HEK293 (cell line): Measurements from ENCODE around the gene KIAA0513.

ENCODE experiments used
- CTCF ChIA-PET: fragments of 350-600 bp; formaldehyde crosslinking; extraction: SDS; loops from one replicate; lab custom pipeline; 2021; ENCODE audit warnings: antibody characterized with exemption; lab: Yijun Ruan, JAX
- POLR2A ChIA-PET: fragments of 300-600 bp; formaldehyde crosslinking; extraction: SDS; loops from one replicate; lab custom pipeline; 2020; ENCODE audit warnings: antibody characterized with exemption, inconsistent platforms; lab: Yijun Ruan, JAX
- H3K27ac ChIP-seq: fragments of 200-500 bp; sonication (Bioruptor generic); 2 replicates; pipeline ENCODE4 v1.5.1; 2014; ENCODE audit warnings: low read depth, low read length, control low read depth, inconsistent platforms; ENCODE audit errors: extremely low read depth
- H3K36me3 ChIP-seq, 2 experiments: fragments of 200-500 bp in 1 of 2; sonication (Bioruptor generic) in 1 of 2; 1 replicate in 1 of 2; 2 replicates in 1 of 2; pipeline ENCODE4 v1.5.1; 2014 to 2017; ENCODE audit warnings: inconsistent platforms in 2 of 2, low read length in 2 of 2; ENCODE audit not compliant: control insufficient read depth in 2 of 2, insufficient read depth in 1 of 2
- H3K4me1 ChIP-seq: fragments of 200-500 bp; sonication (Bioruptor generic); 2 replicates; pipeline ENCODE4 v1.5.1; 2014; ENCODE audit warnings: mild to moderate bottlenecking, low read length, inconsistent platforms; ENCODE audit not compliant: control insufficient read depth, insufficient read depth
- H3K4me3 ChIP-seq: 2 replicates; pipeline ENCODE4 v1.5.1; 2011; ENCODE audit warnings: low read depth, mild to moderate bottlenecking, control low read depth, low read length, moderate library complexity
- H3K9me3 ChIP-seq: fragments of 200-500 bp; sonication (Bioruptor generic); 2 replicates; pipeline ENCODE4 v1.5.1; 2014; ENCODE audit warnings: low read depth, low read length, inconsistent platforms; ENCODE audit not compliant: control insufficient read depth, insufficient read depth
- OSR2 ChIP-seq: fragments of 450-650 bp; formaldehyde crosslinking; IDR thresholded peaks from 2 replicates; pipeline ENCODE4 v1.5.1; 2016; ENCODE audit warnings: missing biosample characterization, missing genetic modification characterization
- ZBTB8A ChIP-seq: fragments of 450-650 bp; formaldehyde crosslinking; IDR thresholded peaks from 2 replicates; pipeline ENCODE4 v1.5.1; 2016; ENCODE audit warnings: missing biosample characterization, missing genetic modification characterization
- ZNF114 ChIP-seq: fragments of 450-650 bp; formaldehyde crosslinking; IDR thresholded peaks from 2 replicates; pipeline ENCODE4 v1.5.0; 2017; ENCODE audit warnings: missing biosample characterization, missing genetic modification characterization
- ZNF157 ChIP-seq: fragments of 450-650 bp; formaldehyde crosslinking; IDR thresholded peaks from 2 replicates; pipeline ENCODE4 v1.5.1; 2016; ENCODE audit warnings: missing biosample characterization, missing genetic modification characterization
- ZNF16 ChIP-seq: fragments of 450-650 bp; formaldehyde crosslinking; IDR thresholded peaks from 2 replicates; pipeline ENCODE4 v1.5.1; 2016; ENCODE audit warnings: low read depth, missing biosample characterization, missing genetic modification characterization
- ZNF394 ChIP-seq: fragments of 450-650 bp; formaldehyde crosslinking; IDR thresholded peaks from 2 replicates; pipeline ENCODE4 v1.5.1; 2016; ENCODE audit warnings: missing biosample characterization, missing genetic modification characterization, mild to moderate bottlenecking, moderate library complexity, borderline replicate concordance
- ZNF530 ChIP-seq: fragments of 450-650 bp; formaldehyde crosslinking; IDR thresholded peaks from 2 replicates; pipeline ENCODE4 v1.5.1; 2016; ENCODE audit warnings: low read depth, missing biosample characterization, missing genetic modification characterization
- ZNF548 ChIP-seq: fragments of 450-650 bp; formaldehyde crosslinking; IDR thresholded peaks from 2 replicates; pipeline ENCODE4 v1.5.1; 2016; ENCODE audit warnings: missing biosample characterization, missing genetic modification characterization
- ZNF610 ChIP-seq: fragments of 450-650 bp; formaldehyde crosslinking; IDR thresholded peaks from 2 replicates; pipeline ENCODE4 v1.5.1; 2016; ENCODE audit warnings: missing biosample characterization, missing genetic modification characterization, borderline replicate concordance
- ZNF624 ChIP-seq: fragments of 450-650 bp; formaldehyde crosslinking; IDR thresholded peaks from 2 replicates; pipeline ENCODE4 v1.5.1; 2017; ENCODE audit warnings: missing biosample characterization, missing genetic modification characterization
- ZNF654 ChIP-seq: fragments of 450-650 bp; formaldehyde crosslinking; IDR thresholded peaks from 2 replicates; pipeline ENCODE4 v1.5.1; 2016; ENCODE audit warnings: low read depth, missing biosample characterization, missing genetic modification characterization
- ZNF658 ChIP-seq: fragments of 450-650 bp; formaldehyde crosslinking; IDR thresholded peaks from 2 replicates; pipeline ENCODE4; 2016; ENCODE audit warnings: missing biosample characterization, missing genetic modification characterization
- ZNF701 ChIP-seq: fragments of 450-650 bp; formaldehyde crosslinking; IDR thresholded peaks from 2 replicates; pipeline ENCODE4 v1.5.1; 2016; ENCODE audit warnings: missing biosample characterization, missing genetic modification characterization
- TF ChIP-seq, protein P1 (sequence below): sonication (generic); formaldehyde crosslinking; IDR thresholded peaks from 2 replicates; pipeline ENCODE4 v1.8.1; 2022; ENCODE audit warnings: mild to moderate bottlenecking, moderate library complexity, missing genetic modification reagents
- TF ChIP-seq, protein P2 (sequence below): fragments of 450-650 bp; formaldehyde crosslinking; IDR thresholded peaks from 2 replicates; pipeline ENCODE4 v1.5.1; 2017; ENCODE audit warnings: missing biosample characterization, missing genetic modification characterization
- TF ChIP-seq, protein P3 (sequence below): fragments of 450-650 bp; formaldehyde crosslinking; IDR thresholded peaks from 2 replicates; pipeline ENCODE4 v1.5.1; 2016; ENCODE audit warnings: missing biosample characterization, missing genetic modification characterization
- TF ChIP-seq, protein P4 (sequence below): fragments of 450-650 bp; formaldehyde crosslinking; IDR thresholded peaks from 2 replicates; pipeline ENCODE4 v1.5.1; 2016; ENCODE audit warnings: missing biosample characterization, missing genetic modification characterization
- TF ChIP-seq, protein P5 (sequence below): fragments of 450-650 bp; formaldehyde crosslinking; IDR thresholded peaks from 2 replicates; pipeline ENCODE4; 2016; ENCODE audit warnings: missing biosample characterization, missing genetic modification characterization
- TF ChIP-seq, protein P6 (sequence below): fragments of 450-650 bp; formaldehyde crosslinking; IDR thresholded peaks from 2 replicates; pipeline ENCODE4 v1.5.1; 2016; ENCODE audit warnings: missing biosample characterization, missing genetic modification characterization, borderline replicate concordance

KIAA0513 gene

DNA sequence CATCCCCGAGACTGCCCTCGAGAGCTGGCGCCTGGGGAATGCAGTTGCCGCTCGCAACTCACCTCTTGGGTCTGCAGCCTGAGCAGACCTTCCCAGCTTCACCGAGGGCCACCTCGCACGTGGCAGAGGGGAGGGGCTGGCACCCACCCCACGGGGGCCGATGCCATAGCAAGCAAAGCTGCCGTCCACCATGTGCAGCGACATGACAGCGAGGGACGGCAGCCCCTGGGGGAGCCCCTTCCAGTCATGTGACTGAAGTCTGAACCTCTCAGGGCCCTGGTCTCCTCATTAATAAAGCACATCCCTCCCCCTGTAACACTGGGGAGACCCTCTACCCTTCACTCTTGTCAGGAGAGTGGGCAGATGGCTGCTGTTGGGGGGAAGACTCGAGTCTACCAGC, 54.2 kb downstream of the KIAA0513 start:
- Histone ChIP-seq H3K4me1 (peaks cover under 1% of the 10 kb centered on the region; the same call in 1 of the 2 replicates), H3K4me3 (no peak overlapping the region), H3K36me3 (peaks cover 0 to 12% of the 10 kb centered on the region in 2 experiments; a peak in 1 of 3 replicates), H3K9me3 (no peaks in the 10 kb centered on the region), H3K27ac (no peak overlapping the region)
- TF ChIP-seq ZNF157 (no peak), ZNF658 (tag by site-specific recombination) (no peak), ZNF654 (tag by site-specific recombination) (no peak), ZNF548 (no peak), ZNF394 (tag by site-specific recombination) (no peak), ZNF16 (tag by site-specific recombination) (no peak), ZNF610 (tag by site-specific recombination) (no peak), ZNF114 (no peak), ZNF624 (tag by site-specific recombination) (no peak), ZNF530 (no peak), ZNF701 (tag by site-specific recombination) (no peak), ZBTB8A (tag by site-specific recombination) (no peak), OSR2 (no peak)
- TF ChIP-seq, protein P1, sequence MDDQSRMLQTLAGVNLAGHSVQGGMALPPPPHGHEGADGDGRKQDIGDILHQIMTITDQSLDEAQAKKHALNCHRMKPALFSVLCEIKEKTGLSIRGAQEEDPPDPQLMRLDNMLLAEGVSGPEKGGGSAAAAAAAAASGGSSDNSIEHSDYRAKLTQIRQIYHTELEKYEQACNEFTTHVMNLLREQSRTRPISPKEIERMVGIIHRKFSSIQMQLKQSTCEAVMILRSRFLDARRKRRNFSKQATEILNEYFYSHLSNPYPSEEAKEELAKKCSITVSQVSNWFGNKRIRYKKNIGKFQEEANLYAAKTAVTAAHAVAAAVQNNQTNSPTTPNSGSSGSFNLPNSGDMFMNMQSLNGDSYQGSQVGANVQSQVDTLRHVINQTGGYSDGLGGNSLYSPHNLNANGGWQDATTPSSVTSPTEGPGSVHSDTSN (CRISPR knock-in tag) = no peak
- TF ChIP-seq, protein P2, sequence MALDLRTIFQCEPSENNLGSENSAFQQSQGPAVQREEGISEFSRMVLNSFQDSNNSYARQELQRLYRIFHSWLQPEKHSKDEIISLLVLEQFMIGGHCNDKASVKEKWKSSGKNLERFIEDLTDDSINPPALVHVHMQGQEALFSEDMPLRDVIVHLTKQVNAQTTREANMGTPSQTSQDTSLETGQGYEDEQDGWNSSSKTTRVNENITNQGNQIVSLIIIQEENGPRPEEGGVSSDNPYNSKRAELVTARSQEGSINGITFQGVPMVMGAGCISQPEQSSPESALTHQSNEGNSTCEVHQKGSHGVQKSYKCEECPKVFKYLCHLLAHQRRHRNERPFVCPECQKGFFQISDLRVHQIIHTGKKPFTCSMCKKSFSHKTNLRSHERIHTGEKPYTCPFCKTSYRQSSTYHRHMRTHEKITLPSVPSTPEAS (tag by site-specific recombination) = no peak
- TF ChIP-seq, protein P3, sequence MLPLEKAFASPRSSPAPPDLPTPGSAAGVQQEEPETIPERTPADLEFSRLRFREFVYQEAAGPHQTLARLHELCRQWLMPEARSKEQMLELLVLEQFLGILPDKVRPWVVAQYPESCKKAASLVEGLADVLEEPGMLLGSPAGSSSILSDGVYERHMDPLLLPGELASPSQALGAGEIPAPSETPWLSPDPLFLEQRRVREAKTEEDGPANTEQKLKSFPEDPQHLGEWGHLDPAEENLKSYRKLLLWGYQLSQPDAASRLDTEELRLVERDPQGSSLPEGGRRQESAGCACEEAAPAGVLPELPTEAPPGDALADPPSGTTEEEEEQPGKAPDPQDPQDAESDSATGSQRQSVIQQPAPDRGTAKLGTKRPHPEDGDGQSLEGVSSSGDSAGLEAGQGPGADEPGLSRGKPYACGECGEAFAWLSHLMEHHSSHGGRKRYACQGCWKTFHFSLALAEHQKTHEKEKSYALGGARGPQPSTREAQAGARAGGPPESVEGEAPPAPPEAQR = no peak
- TF ChIP-seq, protein P4, sequence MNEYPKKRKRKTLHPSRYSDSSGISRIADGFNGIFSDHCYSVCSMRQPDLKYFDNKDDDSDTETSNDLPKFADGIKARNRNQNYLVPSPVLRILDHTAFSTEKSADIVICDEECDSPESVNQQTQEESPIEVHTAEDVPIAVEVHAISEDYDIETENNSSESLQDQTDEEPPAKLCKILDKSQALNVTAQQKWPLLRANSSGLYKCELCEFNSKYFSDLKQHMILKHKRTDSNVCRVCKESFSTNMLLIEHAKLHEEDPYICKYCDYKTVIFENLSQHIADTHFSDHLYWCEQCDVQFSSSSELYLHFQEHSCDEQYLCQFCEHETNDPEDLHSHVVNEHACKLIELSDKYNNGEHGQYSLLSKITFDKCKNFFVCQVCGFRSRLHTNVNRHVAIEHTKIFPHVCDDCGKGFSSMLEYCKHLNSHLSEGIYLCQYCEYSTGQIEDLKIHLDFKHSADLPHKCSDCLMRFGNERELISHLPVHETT (tag by site-specific recombination) = no peak
- TF ChIP-seq, protein P5, sequence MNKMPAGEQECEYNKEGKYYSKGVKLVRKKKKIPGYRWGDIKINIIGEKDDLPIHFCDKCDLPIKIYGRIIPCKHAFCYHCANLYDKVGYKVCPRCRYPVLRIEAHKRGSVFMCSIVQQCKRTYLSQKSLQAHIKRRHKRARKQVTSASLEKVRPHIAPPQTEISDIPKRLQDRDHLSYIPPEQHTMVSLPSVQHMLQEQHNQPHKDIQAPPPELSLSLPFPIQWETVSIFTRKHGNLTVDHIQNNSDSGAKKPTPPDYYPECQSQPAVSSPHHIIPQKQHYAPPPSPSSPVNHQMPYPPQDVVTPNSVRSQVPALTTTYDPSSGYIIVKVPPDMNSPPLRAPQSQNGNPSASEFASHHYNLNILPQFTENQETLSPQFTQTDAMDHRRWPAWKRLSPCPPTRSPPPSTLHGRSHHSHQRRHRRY (tag by site-specific recombination) = no peak
- TF ChIP-seq, protein P6, sequence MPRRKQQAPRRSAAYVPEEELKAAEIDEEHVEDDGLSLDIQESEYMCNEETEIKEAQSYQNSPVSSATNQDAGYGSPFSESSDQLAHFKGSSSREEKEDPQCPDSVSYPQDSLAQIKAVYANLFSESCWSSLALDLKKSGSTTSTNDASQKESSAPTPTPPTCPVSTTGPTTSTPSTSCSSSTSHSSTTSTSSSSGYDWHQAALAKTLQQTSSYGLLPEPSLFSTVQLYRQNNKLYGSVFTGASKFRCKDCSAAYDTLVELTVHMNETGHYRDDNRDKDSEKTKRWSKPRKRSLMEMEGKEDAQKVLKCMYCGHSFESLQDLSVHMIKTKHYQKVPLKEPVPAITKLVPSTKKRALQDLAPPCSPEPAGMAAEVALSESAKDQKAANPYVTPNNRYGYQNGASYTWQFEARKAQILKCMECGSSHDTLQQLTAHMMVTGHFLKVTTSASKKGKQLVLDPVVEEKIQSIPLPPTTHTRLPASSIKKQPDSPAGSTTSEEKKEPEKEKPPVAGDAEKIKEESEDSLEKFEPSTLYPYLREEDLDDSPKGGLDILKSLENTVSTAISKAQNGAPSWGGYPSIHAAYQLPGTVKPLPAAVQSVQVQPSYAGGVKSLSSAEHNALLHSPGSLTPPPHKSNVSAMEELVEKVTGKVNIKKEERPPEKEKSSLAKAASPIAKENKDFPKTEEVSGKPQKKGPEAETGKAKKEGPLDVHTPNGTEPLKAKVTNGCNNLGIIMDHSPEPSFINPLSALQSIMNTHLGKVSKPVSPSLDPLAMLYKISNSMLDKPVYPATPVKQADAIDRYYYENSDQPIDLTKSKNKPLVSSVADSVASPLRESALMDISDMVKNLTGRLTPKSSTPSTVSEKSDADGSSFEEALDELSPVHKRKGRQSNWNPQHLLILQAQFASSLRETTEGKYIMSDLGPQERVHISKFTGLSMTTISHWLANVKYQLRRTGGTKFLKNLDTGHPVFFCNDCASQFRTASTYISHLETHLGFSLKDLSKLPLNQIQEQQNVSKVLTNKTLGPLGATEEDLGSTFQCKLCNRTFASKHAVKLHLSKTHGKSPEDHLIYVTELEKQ = no peak
- CTCF ChIA-PET = interaction anchor here (1.4 kb wide), 1 partner anchor 25 kb away, joined by 6 read pairs; no protein-coding TSS in a partner anchor
- POLR2A ChIA-PET = no interaction called here
